Inferior parietal cortex (tissue), 1 donor: ENCODE results near the gene RNF220.

Experiments
- DNase-seq: peaks from one replicate; pipeline ENCODE4 v3.0.0-alpha.2; 2016; ENCODE audit errors: extremely low spot score

The RNF220 gene

GRCh38 chr1:44405031-44405797, at the start of gene RNF220:
Gene RNF220, plus strand, starts transcription at chr1:44405255.
- peak; percentile 83 for DNase-seq

GRCh38 chr1:44355582-44356305, 49.3 kb upstream of the RNF220 start:
- no peak for DNase-seq

- no peak for DNase-seq
These were observed 47.3 kb upstream of the RNF220 start for GRCh38 chr1:44357710-44358109.

- no peak for DNase-seq
These were observed 45.7 kb upstream of the RNF220 start for GRCh38 chr1:44359234-44359935.

- no peak for DNase-seq
These were observed 43.6 kb upstream of the RNF220 start for GRCh38 chr1:44361478-44361877.

GRCh38 chr1:44366371-44366975, 38.6 kb upstream of the RNF220 start:
- DNase-seq: no peak

- no peak for DNase-seq
These were observed 37.1 kb upstream of the RNF220 start for GRCh38 chr1:44367944-44368343.

- no peak for DNase-seq
These were observed 36.4 kb upstream of the RNF220 start for GRCh38 chr1:44368471-44369151.

- DNase-seq: no peak
These were observed 33.8 kb upstream of the RNF220 start for GRCh38 chr1:44371206-44371605.

- no peak for DNase-seq
These were observed 29.5 kb upstream of the RNF220 start for GRCh38 chr1:44375547-44375946.

GRCh38 chr1:44377925-44378784, 26.9 kb upstream of the RNF220 start:
- peak; percentile 81 for DNase-seq

GRCh38 chr1:44380666-44381177, 24.3 kb upstream of the RNF220 start:
- peak; percentile 8 for DNase-seq

GRCh38 chr1:44388551-44388950, 16.5 kb upstream of the RNF220 start:
- no peak for DNase-seq

GRCh38 chr1:44389437-44389836, 15.6 kb upstream of the RNF220 start:
- no peak for DNase-seq

GRCh38 chr1:44390277-44390676, 14.8 kb upstream of the RNF220 start:
- DNase-seq: no peak

- DNase-seq: no peak
These were observed 3.5 kb upstream of the RNF220 start for GRCh38 chr1:44401256-44402228.

- DNase-seq: no peak
These were observed 1.0 kb downstream of the RNF220 start for GRCh38 chr1:44405798-44406736.
